T-helper 17 cell (primary cell): ENCODE results near the gene NNT. TPM values are rescaled to one million over a fixed set of nuclear protein-coding genes. Genes with fewer than 3 reads are reported as not detected.
"Not testable (repeated sequence)": the region's sequence is repeated elsewhere in the genome, so short reads cannot be mapped to it uniquely, and the experiment has no call there.

Experiments
- ATAC-seq: fragments of 150-1000 bp; cut with Tn5 transposase; 2 replicates; pipeline ENCODE4 v1.10.0; 2021; ENCODE audit warnings: mild to moderate bottlenecking, moderate library complexity
- DNase-seq, 3 donors: peaks; one replicate each; pipeline versions ENCODE4 v3.0.0 to v3.0.0-alpha.2; 2020 to 2021
- H3K9me3 ChIP-seq: one replicate; pipeline ENCODE4 v1.7.0; 2013; ENCODE audit warnings: low read length, mild to moderate bottlenecking; ENCODE audit not compliant: control insufficient read depth, poor library complexity, severe bottlenecking
- H3K27ac Mint-ChIP-seq: one replicate; pipeline ENCODE4 v1.8.0; 2022; ENCODE audit warnings: mild to moderate bottlenecking, moderate library complexity, mixed read lengths
- H3K27me3 Mint-ChIP-seq: one replicate; pipeline ENCODE4 v1.8.0; 2022; ENCODE audit warnings: mixed read lengths
- H3K36me3 Mint-ChIP-seq: one replicate; pipeline ENCODE4 v1.8.0; 2022; ENCODE audit warnings: low read depth, mixed read lengths
- H3K4me1 Mint-ChIP-seq: one replicate; pipeline ENCODE4 v1.8.0; 2022; ENCODE audit warnings: mild to moderate bottlenecking, mixed read lengths
- H3K4me3 Mint-ChIP-seq: one replicate; pipeline ENCODE4 v1.8.0; 2022; ENCODE audit warnings: mild to moderate bottlenecking, moderate library complexity, mixed read lengths
- total RNA-seq, 4 donors: library from RNA in 2 of 4; stranded (reverse) in 2 of 4; gene quantifications; one replicate each; pipeline ENCODE4 v1.2.3 and lab custom pipeline; 2022 to 2026

Gene NNT
- total RNA-seq, 2 donors from 2014 or later = 42.6 to 49.5 TPM

DNA sequence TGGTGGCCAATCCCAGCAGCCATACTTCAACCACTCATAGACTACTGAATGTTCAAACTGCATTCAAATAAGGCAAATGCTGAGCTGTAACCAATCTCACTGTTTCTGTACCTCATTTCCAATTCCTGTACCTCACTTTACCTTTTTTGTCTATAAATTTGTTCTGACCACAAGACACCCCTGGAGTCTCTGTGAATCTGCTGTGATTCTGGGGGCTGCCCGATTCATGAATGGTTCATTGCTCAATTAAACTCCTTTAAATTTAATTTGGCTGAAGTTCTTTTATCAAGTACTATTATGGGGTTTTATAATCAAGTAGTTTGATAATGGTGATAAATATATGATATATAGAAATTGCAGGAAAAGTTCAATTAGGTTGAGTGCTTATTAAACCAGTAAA, 4.1 kb upstream of the NNT start:
- peaks cover 32% of the 10 kb centered on the region for H3K4me1 Mint-ChIP-seq
- H3K36me3 Mint-ChIP-seq, H3K4me3 Mint-ChIP-seq, DNase-seq, H3K27me3 Mint-ChIP-seq, H3K27ac Mint-ChIP-seq, H3K9me3 ChIP-seq, ATAC-seq: not testable (repeated sequence)

DNA sequence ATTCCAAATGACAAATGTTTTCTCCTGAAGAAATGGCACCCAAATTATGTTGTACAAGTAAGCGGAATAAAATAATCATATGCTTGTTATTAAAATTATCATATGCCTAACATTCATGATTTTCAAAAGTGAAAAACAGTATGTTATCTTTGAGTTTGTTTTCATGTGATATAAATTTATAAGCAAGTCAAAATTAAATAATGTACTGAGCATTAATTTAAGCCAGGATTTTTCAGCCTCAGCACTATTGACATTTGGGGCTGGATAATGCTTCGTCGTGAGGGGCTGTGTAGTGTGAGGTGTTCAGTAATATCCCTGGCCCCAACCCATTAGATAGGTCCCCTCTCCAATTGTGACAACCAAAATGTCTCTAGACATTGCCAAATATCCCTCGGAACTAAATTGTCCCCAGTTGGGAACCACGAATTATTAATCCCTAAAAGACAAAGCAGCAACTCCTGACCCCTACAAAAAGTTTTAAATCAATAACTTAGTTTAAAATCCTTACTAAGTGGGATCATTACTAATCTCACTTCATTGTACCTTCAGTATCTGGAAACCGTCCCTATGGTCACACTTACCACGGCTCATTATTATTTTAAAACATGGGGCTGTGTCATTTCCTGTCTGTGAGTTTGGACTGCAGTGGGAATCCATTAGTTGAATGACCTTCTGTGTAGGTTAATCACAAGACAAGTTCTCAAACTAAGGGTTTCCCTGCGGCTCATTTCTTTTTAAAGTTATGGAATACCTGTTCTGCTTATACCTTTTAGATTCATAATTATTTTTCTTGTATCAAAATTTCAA, 1.3 kb upstream of the NNT start:
- H3K4me1 Mint-ChIP-seq = peaks cover 38% of the 10 kb centered on the region

DNA sequence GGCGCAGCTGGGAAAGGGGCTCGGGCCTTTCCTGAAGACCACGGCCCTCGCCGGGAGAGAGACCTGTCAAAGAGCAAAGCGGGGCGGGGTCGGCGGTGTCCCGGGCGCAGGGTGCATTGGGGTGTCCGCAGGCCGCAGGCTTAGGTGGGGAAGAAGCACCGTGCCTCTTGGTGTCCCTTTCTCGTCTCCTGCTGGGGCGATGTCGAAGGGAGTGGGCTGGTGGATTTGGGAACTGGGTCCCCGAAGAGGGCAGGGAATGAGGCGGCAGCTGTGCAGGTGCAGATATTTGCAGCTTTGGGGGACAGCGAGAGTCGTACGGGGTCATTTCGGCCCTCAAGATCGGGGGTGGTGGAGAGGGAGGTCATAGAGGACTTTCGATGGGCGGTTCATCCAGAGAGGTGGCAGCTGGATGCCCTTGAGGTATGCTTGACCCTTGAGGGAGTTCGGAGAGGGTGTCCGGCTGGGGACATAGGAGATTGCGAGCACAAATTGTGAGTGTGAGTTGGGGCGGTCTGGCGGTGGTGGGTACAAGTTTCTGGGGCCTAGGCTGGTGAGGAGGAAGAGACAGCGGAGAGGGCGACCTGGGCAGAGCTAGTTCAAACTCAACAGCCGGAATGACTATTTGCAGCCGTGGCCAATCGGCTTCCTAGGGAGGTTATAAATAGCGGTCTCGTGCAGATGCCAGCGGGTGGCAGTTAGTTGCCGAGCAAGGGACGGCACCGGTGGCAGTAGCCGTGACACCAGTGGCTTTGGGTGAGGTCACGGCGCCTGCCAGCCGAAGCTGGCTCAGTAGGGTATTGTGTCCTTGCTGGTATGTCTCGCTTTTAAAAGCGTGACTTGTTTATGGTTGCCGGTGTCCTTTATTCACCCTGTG, 601 bp downstream of the NNT start:
- H3K36me3 Mint-ChIP-seq = peaks cover 3% of the 10 kb centered on the region

More for the DNA sequence above, 1.3 kb upstream of the NNT start:
- no peak for ATAC-seq
- Mint-ChIP-seq H3K27me3 (no peaks in the 10 kb centered on the region), H3K4me3 (peak overlapping the region; percentile 99), H3K36me3 (peaks cover 3% of the 10 kb centered on the region), H3K27ac (peak overlapping the region; percentile 98)
- no peaks in the 10 kb centered on the region for H3K9me3 ChIP-seq
- no peak for DNase-seq

DNA sequence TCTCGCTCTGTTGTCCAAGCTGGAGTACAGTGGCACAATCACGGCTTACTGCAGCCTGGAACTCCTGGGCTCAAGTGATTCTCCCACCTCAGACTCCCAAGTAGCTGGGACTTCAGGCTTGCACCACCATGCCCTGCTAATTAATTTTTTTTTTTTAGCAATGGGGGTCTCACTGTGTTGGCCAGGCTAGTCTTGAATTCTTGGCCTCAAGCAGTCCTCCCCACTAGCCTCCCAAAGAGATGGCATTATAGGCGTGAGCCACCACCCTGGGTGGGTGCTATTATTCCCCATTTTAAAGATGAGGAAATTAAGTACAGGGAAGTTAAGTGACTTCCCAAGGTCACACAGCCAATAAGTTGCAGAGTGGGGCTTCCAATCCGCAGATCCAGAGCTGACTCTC, 1.7 kb downstream of the NNT start:
- Mint-ChIP-seq H3K27me3 (no peaks in the 10 kb centered on the region), H3K4me3 (peak overlapping the region; percentile 99), H3K36me3 (peaks cover 3% of the 10 kb centered on the region), H3K4me1 (peaks cover 40% of the 10 kb centered on the region), H3K27ac (peak overlapping the region; percentile 98)
- H3K9me3 ChIP-seq = no peaks in the 10 kb centered on the region
- ATAC-seq (no peak), DNase-seq (no peak)

More for the DNA sequence above, 601 bp downstream of the NNT start:
- peak; percentile 47 to 58 (median 48) for DNase-seq
- peak; percentile 74 for ATAC-seq
- H3K9me3 ChIP-seq = no peaks in the 10 kb centered on the region
- Mint-ChIP-seq H3K27me3 (no peaks in the 10 kb centered on the region), H3K4me1 (peaks cover 40% of the 10 kb centered on the region), H3K27ac (peak overlapping the region; percentile 98), H3K4me3 (peak overlapping the region; percentile 99)

DNA sequence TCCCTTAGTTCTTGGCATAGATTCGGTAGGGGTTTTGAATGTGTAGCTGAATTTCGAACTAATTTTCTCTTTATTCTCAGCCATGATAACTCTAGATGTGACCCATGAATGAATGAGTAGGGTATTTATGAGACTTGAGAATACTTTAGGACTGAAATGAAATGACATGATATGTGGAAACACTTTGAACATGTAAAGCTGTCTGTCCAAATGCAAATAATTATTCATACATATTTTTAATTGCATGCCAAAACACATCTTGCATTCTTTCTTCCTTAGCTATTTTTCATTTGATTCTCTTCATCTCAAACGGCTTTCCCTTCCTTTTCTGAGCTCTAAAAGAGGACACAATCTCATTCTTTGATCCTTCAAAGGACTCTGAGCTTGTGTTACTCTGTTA, 3.4 kb downstream of the NNT start:
- no peak overlapping the region for H3K27ac Mint-ChIP-seq
- H3K4me1 Mint-ChIP-seq = peaks cover 44% of the 10 kb centered on the region
- DNase-seq (no peak), ATAC-seq (no peak)
- no peaks in the 10 kb centered on the region for H3K9me3 ChIP-seq
- peaks cover 3% of the 10 kb centered on the region for H3K36me3 Mint-ChIP-seq
- no peak overlapping the region for H3K4me3 Mint-ChIP-seq
- no peaks in the 10 kb centered on the region for H3K27me3 Mint-ChIP-seq

DNA sequence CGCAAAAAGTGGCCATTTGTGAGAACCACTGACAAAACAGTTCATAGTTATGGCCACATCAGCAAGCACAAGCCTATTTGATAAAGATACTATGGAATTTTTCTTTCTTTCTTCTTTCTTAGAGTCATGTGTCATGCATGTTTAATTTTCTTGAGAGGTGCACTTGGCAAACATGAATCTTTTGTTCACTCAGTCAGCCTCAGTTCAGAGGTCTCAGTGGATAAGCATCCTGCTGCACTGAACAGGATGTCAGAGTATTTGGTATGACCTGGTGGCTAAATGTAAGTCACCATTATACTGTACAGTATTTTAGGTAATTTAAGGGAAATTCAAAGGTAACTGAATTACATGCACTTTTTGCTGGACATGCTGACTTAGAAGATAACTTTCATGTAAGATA, 5.4 kb downstream of the NNT start:
- Mint-ChIP-seq H3K4me1 (peaks cover 36% of the 10 kb centered on the region), H3K36me3 (no peaks in the 10 kb centered on the region)

DNA sequence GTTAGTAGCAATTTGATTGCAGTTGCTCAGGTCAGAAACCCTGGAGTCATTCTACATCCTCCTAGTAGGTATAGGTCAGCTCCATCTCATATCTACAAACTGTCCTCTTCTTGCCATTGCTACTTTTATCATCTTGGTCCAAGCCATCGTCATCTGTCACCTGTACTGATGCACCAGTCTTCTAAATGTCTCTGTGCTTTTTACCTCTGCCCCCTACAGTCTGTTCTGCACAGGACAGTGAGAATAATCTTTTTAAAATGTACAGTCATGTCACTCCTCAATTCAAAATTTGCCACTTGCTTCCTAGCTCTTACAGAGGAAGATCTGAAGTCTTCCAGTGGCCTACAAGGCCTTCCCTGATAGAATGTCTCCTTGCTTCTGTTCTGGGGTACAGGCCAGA, 6.8 kb downstream of the NNT start:
- peak; percentile 60 for ATAC-seq
- H3K9me3 ChIP-seq = no peaks in the 10 kb centered on the region
- Mint-ChIP-seq H3K27ac (peak overlapping the region; percentile 24), H3K27me3 (no peaks in the 10 kb centered on the region), H3K36me3 (no peaks in the 10 kb centered on the region), H3K4me3 (no peak overlapping the region), H3K4me1 (peaks cover 27% of the 10 kb centered on the region)
- no peak for DNase-seq

More for the DNA sequence above, 5.4 kb downstream of the NNT start:
- ATAC-seq (no peak), DNase-seq (no peak)
- no peaks in the 10 kb centered on the region for H3K9me3 ChIP-seq
- Mint-ChIP-seq H3K4me3 (no peak overlapping the region), H3K27ac (peak overlapping the region; percentile 47), H3K27me3 (no peaks in the 10 kb centered on the region)

DNA sequence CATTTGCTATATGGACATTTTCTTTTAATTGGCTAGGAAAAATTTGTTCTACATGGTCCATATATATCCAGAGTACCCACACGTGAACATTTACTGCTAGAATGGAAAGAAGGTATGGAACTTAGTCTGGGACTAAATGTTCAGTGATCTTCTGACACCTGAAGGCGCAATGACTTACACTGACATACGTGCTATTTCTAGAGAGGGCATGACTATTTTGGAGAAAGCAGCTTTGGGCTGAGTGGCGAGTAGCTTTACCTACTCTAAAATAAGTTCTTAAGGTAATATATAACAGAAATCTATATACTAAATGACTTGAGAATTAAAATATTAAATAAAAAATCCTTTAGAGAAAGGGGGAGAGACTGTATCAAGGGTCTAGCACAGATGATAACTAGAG, 10.4 kb downstream of the NNT start:
- no peaks in the 10 kb centered on the region for H3K27me3 Mint-ChIP-seq
- H3K9me3 ChIP-seq = no peaks in the 10 kb centered on the region
- no peak for ATAC-seq
- peak overlapping the region; percentile 47 for H3K27ac Mint-ChIP-seq
- no peak overlapping the region for H3K4me3 Mint-ChIP-seq
- no peaks in the 10 kb centered on the region for H3K36me3 Mint-ChIP-seq
- no peak for DNase-seq
- peaks cover 16% of the 10 kb centered on the region for H3K4me1 Mint-ChIP-seq

DNA sequence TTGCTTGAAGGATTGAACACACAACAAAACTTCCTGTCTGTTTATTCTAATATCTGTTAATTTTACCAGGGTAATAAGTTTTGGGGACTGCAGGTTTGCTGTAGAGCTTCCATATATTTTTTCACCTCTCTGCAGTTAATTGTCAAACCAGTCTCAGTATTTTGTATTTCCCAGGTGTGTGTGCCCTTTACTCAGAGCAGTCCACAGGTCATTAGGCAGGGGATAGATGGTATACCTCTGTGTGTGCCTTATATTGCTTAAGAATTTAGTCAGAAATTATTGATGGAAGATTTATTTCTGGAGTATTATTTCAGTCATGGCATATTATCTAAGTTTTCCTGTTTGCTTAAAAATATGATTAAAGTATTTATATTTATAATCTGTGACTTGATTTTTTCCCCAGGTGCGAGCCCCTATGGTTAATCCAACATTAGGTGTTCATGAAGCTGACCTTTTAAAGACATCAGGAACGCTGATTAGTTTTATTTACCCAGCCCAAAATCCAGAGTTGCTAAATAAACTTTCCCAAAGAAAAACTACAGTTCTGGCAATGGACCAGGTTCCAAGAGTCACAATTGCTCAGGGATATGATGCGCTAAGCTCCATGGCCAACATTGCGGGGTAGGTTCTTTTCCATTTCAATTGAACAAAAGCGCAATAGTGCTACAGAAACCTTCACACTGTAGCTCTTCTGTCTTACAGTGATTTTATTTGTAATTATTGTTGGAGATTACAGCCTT, 12.6 kb downstream of the NNT start:
- H3K27ac Mint-ChIP-seq = no peak overlapping the region
- DNase-seq (no peak), ATAC-seq (no peak)
- no peaks in the 10 kb centered on the region for H3K36me3 Mint-ChIP-seq
- no peaks in the 10 kb centered on the region for H3K27me3 Mint-ChIP-seq
- H3K4me1 Mint-ChIP-seq = peaks cover 9% of the 10 kb centered on the region
- H3K9me3 ChIP-seq = no peaks in the 10 kb centered on the region
- no peak overlapping the region for H3K4me3 Mint-ChIP-seq

DNA sequence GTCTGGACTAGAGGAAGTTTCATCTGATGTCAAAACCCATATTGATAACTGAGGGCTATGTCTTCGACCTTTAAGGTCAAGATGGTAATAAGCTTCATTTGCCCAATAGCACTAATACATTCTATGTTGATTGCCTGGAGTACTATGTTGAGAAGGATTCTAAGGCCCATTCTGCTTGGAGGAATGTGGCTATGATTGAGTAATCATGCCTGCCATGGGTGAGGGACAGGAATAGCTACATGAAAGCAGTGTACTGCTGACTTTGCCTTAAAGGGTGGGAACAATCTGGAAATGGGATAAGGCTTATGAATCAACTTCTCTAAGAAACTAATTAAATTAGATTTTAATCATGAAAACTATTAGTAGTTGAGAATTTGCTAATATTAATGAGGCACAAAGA, 13.6 kb downstream of the NNT start:
- ATAC-seq = no peak
- Mint-ChIP-seq H3K4me3 (no peak overlapping the region), H3K4me1 (peaks cover 4% of the 10 kb centered on the region), H3K27me3 (no peaks in the 10 kb centered on the region), H3K36me3 (no peaks in the 10 kb centered on the region), H3K27ac (no peak overlapping the region)
- no peak for DNase-seq
- no peaks in the 10 kb centered on the region for H3K9me3 ChIP-seq

DNA sequence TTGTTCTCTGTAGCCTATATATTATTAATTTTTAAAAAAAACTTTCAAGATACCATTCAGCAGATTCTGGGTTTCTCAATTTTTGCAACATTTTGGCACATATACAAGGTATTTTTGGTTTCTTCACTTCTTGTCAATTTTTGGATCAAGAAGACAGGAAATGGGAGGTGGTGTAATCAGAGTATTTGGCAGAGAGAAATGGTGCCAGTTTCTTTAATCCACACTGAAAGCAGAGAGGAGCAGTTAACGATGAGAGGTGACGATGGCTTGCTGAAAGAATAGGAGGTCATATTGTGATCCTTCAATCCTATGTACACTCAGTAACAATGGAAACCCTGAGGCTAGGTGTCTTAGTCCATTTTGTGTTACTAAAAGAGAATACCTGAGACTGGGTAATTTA, 16.4 kb downstream of the NNT start:
- Mint-ChIP-seq H3K27ac (no peak overlapping the region), H3K4me1 (peaks cover 9% of the 10 kb centered on the region), H3K27me3 (no peaks in the 10 kb centered on the region), H3K36me3 (peaks cover 8% of the 10 kb centered on the region), H3K4me3 (no peak overlapping the region)
- DNase-seq (no peak), ATAC-seq (no peak)
- H3K9me3 ChIP-seq = no peaks in the 10 kb centered on the region

DNA sequence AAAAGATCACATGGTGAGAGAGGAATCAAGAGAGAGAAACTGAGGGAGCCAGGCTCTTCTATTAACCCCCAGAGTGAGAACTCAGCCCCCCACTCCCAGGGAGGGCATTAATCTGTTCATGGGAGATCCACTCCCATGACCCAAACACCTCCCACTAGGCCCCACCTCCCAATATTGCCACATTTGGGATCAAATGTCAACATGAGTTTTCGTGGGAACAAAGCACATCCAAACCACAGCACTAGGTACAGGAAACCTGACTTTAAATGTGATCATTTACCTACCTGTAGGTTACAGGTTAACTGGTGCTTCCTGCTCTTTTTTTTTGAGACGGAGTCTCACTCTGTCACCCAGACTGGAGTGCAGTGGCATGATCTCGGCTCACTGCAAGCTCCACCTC, 16.9 kb downstream of the NNT start:
- H3K9me3 ChIP-seq = no peaks in the 10 kb centered on the region
- ATAC-seq (no peak), DNase-seq (no peak)
- Mint-ChIP-seq H3K27ac (no peak overlapping the region), H3K4me3 (no peak overlapping the region), H3K36me3 (peaks cover 8% of the 10 kb centered on the region), H3K27me3 (no peaks in the 10 kb centered on the region), H3K4me1 (peaks cover 9% of the 10 kb centered on the region)

DNA sequence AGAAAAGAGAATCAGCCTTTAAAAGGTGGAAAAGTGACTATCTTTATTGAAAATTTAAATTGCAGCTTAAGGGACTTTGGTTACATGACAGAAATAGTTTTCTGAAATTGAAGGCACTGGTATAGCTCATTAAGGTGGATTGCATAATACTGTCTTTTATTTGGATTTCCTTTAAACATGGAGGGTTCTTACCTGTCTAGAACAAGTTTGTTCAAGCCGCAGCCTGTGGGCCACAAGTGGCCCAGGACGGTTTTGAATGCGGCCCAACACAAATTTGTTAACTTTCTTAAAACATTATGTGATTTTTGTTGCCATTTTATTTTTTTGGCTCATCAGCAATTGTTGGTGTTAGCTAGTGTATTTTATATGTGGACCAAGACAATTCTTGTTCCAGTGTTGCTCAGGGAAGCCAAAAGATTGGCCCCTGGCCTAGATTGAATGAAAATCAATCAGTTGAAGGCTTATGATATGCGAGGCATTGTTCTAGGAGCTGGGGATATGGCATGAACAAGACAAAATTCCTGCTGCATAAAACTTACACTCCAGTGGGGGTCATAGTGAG, 18.0 kb downstream of the NNT start:
- Mint-ChIP-seq H3K27ac (no peak overlapping the region), H3K36me3 (peaks cover 8% of the 10 kb centered on the region)
- DNase-seq = no peak

More for the DNA sequence above, 18.0 kb downstream of the NNT start:
- Mint-ChIP-seq H3K27me3 (no peaks in the 10 kb centered on the region), H3K4me1 (peaks cover 9% of the 10 kb centered on the region), H3K4me3 (no peak overlapping the region)
- no peaks in the 10 kb centered on the region for H3K9me3 ChIP-seq
- ATAC-seq = no peak
